GM10248 (cell line): Measurements from ENCODE around the gene KIFC1.

Experiments used
- CTCF ChIA-PET: fragments of 300-600 bp; sonication (Branson Sonifier 250); formaldehyde crosslinking; extraction: SDS; loops from one replicate; lab custom pipeline; 2021; ENCODE audit warnings: antibody characterized with exemption; lab: Yijun Ruan, JAX
- POLR2A ChIA-PET: fragments of 350-650 bp; sonication (Branson Sonifier 250); formaldehyde crosslinking; extraction: SDS; loops from one replicate; lab custom pipeline; 2020; ENCODE audit warnings: antibody characterized with exemption; lab: Yijun Ruan, JAX
- DNase-seq: peaks from one replicate; pipeline ENCODE4 v3.0.0; 2012; ENCODE audit errors: extremely low spot score
- TF ChIP-seq, protein P1 (sequence below): IDR thresholded peaks from 2 replicates; pipeline ENCODE4 v1.5.1; 2012; ENCODE audit warnings: mild to moderate bottlenecking, low read depth; ENCODE audit errors: extremely low read depth, missing control alignments, control extremely low read depth

Gene KIFC1

DNA sequence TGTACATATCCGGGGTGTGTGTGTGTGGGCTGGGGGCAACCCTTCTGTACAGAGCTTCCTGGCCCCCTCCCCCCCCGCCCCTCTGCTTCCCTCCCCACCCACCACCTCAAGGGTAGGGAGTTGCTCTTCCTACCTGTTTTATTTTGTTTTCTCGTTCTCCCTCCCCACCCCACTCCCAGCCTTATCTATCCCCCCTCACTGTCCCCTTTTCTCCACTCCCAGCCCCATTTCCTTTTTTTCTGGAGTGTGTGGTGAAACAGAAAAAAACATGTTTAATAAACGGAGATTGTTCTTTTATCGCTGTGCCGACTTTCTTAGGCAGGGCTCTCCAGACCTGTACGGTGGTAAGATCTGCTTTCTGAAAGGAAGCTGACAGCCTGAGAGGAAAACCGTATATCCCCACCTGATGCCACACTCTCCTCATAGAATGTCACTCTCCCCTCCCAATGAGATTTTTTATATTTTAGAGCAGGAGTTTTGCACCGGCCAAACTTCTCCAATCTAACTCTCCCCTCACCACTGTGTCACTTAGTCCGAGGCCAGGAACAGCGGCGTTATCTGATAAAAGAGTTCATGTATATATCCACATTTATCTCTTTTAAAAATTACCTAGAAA, 61.9 kb downstream of the KIFC1 start:
- ChIA-PET POLR2A (no interaction called here), CTCF (interaction anchor here (0.7 to 1.7 kb wide), 9 partner anchors 13 to 189 kb away, joined by 3 to 7 read pairs (median 3); no protein-coding TSS in a partner anchor)
- no peak for DNase-seq
- TF ChIP-seq, protein P1, sequence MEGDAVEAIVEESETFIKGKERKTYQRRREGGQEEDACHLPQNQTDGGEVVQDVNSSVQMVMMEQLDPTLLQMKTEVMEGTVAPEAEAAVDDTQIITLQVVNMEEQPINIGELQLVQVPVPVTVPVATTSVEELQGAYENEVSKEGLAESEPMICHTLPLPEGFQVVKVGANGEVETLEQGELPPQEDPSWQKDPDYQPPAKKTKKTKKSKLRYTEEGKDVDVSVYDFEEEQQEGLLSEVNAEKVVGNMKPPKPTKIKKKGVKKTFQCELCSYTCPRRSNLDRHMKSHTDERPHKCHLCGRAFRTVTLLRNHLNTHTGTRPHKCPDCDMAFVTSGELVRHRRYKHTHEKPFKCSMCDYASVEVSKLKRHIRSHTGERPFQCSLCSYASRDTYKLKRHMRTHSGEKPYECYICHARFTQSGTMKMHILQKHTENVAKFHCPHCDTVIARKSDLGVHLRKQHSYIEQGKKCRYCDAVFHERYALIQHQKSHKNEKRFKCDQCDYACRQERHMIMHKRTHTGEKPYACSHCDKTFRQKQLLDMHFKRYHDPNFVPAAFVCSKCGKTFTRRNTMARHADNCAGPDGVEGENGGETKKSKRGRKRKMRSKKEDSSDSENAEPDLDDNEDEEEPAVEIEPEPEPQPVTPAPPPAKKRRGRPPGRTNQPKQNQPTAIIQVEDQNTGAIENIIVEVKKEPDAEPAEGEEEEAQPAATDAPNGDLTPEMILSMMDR, result no peak

DNA sequence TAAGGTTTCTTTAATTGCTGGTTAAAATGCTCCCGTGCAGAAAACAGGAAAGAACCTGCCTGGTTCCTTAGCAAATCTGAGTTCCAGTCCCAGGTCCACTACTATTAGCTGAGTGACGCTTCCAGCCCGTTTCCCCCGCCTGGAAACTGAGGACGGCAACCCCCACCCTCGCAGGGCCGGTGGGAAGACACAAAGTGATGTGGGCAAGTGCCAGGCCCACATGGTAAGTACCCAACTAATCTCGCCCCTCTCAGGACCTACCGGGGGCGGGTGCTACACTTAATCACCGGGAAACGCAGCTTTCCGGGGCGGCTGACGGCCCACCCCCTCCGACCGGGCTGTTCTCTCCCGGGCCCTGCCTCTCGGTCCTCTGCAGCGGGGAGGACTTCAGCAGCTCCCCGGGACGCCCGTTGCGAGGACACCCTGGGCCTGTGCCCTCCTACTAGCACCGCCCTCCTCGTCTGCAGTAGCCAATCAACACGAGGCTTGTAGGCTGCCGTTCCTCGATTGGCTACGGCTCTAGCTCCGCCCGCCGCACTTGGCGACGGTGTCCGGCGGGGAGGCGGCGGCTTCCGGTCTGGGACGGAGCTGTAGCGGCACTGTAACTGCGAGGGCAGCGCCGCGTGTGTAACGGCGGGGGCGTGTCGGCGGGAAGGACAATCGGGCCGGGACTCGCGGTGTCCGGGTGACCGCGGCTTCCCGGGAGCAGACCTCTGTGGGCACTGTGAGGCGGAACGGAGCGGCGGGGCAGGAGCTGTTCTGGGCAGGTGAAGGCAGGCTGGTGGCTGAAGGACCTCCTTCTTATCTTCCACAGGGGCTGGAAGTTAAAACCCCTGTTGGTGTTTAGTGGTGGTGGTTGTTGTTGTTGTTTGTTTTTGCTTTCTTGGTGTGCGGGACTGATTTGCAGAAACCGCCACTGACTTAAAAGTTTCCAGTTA, 62.7 kb downstream of the KIFC1 start, which contains the start of gene ZBTB9:
Gene ZBTB9, plus strand, starts transcription at position 568 of the 938 bp plus-strand sequence. CDS start 525 bp downstream, outside the sequence.
- peak; percentile 99 for DNase-seq
- TF ChIP-seq, protein P1, result no peak
- ChIA-PET CTCF (interaction anchor here (0.7 to 1.7 kb wide), 11 partner anchors 8 to 246 kb away, joined by 3 to 7 read pairs (median 3); no protein-coding TSS in a partner anchor), POLR2A (interaction anchor here (0.6 kb wide), 1 partner anchor 81 kb away, joined by 3 read pairs; no protein-coding TSS in a partner anchor)

DNA sequence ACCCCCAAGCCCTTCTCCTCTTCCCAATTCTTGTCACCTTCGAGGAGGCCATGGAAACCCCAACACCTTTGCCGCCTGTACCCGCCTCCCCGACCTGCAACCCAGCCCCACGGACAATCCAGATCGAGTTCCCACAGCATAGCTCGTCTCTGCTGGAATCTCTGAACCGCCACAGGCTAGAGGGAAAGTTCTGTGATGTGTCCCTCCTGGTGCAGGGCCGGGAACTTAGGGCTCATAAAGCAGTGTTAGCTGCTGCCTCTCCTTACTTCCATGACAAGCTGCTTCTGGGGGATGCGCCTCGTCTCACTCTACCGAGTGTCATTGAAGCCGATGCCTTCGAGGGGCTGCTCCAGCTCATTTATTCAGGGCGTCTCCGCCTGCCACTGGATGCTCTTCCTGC, 63.4 kb downstream of the KIFC1 start:
- CTCF ChIA-PET, result interaction anchor here (1.0 to 1.7 kb wide), 5 partner anchors 13 to 246 kb away, joined by 3 to 7 read pairs (median 3); no protein-coding TSS in a partner anchor
- TF ChIP-seq, protein P1, result no peak
- POLR2A ChIA-PET, result no interaction called here
- no peak for DNase-seq

DNA sequence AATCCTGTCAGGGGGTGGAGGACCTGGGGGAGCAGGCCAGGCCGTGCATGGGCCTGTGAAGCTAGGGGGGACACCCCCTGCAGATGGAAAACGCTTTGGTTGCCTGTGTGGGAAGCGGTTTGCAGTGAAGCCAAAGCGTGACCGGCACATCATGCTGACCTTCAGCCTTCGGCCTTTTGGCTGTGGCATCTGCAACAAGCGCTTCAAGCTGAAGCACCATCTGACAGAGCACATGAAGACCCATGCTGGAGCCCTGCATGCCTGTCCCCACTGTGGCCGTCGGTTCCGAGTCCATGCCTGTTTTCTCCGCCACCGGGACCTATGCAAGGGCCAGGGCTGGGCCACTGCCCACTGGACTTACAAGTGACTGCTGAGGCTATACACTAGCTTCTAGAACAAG, 64.5 kb downstream of the KIFC1 start:
- TF ChIP-seq, protein P1, result no peak
- POLR2A ChIA-PET, result no interaction called here
- no peak for DNase-seq
- CTCF ChIA-PET, result interaction anchor here (1.6 kb wide), 1 partner anchor 12 kb away, joined by 3 read pairs; no protein-coding TSS in a partner anchor

DNA sequence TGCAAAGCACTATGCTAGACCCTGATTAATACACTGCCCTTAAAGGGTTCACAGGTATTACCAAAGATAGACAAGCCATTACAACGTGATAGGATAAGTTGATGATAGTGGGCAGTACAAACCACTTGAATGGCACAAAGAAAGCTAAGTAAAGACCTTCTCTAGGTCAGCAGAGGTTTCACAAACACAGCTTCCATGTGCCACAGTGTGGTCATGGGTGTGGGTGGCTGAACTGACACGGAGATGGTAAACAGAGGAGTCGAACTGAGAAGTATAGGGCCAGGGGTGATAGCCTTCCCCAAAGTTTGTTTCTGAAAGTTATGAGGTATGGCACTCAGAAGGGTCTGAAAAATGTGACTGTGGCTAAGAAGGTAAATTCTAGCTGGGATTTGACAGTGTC, 67.1 kb downstream of the KIFC1 start:
- DNase-seq, result no peak
- ChIA-PET POLR2A (no interaction called here), CTCF (no interaction called here)
- TF ChIP-seq, protein P1, result no peak

DNA sequence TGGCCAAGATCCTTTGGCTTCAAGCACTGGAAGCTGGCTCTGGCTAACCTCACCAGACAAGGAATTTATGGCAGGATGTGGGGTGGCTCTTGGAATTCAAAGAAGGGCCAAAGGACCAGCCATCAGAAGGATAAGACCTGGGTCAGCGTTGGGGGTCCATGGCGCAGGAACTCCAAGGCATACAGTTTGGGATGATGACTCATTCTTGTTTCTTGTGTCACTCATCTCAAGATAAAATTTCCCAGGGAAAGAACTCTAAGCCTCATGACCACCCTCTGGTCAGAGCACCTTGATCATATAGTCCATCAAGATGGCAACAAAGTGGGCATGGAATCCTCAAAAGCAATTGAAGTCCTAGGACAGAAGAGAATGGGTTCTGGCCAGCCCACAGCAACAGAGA, 67.6 kb downstream of the KIFC1 start:
- DNase-seq, result no peak
- TF ChIP-seq, protein P1, result no peak
- POLR2A ChIA-PET, result no interaction called here
- CTCF ChIA-PET, result no interaction called here
